ENCODE data around the gene CCL22.

Gene CCL22

DNA sequence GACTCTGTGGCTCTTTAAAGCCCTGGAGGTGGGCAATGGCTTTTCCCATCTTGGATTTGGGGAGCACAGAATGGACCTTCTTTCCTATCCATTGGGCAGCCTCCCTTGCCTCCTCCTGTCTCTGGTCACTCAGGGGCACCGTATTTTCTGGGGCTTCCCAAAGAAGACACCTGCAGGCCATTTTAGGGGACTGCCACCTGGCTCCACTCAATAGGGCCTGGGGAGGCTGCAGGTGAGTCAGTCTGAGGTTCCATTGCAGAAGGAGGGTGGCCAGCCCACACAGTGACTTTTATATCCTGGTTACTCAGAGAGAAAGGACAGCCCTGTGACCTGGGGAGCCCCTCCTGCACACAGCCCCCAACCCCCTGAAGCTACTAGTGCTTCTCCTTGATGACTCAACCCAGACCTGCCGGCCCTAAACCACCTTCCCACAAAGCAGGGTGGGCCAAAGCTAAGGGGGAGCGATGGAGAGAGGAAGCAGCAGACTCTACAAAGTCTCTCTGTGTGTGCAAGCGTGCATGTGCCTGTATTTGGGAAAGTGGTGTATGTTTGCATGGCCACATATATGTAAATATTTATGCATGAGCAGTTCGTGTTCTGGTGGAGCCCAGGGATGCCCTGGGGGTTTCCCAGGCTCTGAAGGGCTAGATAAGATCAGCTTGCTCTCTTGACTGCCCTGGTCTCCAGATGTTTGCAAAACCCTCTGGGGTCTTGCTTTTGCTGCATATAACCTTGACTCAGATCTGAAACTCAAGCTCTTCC lies 18.7 kb downstream of the CCL22 start:
- DNase-seq = no peak

DNA sequence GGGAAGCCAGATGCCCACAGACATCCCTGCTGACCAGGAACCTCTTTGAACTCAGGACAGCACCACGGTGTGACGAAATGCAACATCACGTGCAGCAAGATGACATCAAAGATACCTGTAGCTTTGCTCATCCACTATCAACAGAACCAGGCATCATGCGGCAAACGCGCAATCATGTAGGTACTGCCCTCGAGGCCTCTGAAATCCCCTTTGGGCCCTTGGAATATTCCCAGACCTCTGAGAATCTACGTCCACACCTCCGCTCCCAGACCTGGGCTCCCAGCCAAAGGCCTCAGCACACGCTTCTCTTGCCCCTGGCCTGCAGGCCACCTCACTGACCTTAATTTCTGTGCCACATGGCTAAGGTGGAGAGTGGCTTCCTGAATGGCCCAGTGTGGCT lies 21.0 kb downstream of the CCL22 start:
- DNase-seq = no peak

DNA sequence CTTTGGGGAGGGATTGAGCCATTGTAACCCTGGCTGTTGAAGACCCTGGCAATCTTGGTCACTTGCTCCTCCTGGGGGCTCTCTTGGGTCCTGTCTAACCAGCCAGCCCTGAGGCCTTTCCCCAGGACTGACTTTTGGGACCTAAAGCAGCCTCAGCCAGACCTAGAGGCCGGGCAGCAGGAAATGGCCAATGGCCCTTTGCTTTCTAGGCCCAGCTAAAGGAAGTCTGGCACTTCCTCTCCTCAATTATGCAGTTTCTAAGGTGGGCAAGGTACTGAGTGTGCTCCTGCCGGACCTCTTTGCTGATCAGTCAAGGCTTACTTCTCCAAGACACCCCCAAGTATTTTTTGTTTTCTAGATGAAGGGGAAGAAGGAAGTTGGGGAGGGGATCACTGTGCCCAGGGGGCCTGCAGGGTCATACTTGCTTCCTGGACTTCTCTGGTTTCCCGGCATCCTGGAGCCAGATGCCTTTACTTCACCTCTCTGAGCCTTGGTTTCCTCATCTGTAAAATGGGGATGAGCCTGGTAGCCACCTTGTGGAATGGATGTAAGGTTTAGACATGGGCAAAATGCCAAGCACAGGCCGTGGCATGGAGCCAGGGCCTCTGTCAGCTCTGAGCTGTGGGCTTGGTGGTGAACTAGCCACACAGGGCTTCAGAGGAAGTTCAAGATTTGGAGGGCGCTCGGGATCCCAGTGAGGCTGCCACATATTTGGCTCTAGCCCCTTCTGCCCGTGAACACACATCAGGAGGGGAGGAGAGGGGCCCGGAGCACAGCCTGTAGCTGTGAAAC lies 22.3 kb downstream of the CCL22 start:
- DNase-seq = no peak

DNA sequence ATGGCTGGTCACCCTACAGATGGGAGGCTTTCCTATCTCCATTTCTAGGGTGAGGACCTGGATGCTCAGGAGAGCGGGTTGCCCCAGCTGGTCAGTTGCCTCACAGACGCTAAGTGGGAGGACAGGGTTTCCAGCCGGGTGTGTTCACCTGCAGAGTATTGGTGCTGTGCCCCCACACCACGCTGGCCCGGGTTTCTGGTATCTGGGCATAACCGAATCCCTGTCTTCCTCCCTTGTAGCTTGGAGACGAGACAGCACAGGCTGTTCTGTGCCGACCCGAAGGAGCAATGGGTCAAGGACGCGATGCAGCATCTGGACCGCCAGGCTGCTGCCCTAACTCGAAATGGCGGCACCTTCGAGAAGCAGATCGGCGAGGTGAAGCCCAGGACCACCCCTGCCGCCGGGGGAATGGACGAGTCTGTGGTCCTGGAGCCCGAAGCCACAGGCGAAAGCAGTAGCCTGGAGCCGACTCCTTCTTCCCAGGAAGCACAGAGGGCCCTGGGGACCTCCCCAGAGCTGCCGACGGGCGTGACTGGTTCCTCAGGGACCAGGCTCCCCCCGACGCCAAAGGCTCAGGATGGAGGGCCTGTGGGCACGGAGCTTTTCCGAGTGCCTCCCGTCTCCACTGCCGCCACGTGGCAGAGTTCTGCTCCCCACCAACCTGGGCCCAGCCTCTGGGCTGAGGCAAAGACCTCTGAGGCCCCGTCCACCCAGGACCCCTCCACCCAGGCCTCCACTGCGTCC lies 23.4 kb downstream of the CCL22 start:
- no peak for DNase-seq

DNA sequence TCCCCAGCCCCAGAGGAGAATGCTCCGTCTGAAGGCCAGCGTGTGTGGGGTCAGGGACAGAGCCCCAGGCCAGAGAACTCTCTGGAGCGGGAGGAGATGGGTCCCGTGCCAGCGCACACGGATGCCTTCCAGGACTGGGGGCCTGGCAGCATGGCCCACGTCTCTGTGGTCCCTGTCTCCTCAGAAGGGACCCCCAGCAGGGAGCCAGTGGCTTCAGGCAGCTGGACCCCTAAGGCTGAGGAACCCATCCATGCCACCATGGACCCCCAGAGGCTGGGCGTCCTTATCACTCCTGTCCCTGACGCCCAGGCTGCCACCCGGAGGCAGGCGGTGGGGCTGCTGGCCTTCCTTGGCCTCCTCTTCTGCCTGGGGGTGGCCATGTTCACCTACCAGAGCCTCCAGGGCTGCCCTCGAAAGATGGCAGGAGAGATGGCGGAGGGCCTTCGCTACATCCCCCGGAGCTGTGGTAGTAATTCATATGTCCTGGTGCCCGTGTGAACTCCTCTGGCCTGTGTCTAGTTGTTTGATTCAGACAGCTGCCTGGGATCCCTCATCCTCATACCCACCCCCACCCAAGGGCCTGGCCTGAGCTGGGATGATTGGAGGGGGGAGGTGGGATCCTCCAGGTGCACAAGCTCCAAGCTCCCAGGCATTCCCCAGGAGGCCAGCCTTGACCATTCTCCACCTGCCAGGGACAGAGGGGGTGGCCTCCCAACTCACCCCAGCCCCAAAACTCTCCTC lies 24.1 kb downstream of the CCL22 start:
- DNase-seq = no peak

DNA sequence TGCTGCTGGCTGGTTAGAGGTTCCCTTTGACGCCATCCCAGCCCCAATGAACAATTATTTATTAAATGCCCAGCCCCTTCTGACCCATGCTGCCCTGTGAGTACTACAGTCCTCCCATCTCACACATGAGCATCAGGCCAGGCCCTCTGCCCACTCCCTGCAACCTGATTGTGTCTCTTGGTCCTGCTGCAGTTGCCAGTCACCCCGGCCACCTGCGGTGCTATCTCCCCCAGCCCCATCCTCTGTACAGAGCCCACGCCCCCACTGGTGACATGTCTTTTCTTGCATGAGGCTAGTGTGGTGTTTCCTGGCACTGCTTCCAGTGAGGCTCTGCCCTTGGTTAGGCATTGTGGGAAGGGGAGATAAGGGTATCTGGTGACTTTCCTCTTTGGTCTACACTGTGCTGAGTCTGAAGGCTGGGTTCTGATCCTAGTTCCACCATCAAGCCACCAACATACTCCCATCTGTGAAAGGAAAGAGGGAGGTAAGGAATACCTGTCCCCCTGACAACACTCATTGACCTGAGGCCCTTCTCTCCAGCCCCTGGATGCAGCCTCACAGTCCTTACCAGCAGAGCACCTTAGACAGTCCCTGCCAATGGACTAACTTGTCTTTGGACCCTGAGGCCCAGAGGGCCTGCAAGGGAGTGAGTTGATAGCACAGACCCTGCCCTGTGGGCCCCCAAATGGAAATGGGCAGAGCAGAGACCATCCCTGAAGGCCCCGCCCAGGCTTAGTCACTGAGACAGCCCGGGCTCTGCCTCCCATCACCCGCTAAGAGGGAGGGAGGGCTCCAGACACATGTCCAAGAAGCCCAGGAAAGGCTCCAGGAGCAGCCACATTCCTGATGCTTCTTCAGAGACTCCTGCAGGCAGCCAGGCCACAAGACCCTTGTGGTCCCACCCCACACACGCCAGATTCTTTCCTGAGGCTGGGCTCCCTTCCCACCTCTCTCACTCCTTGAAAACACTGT lies 25.0 kb downstream of the CCL22 start:
- DNase-seq = no peak

DNA sequence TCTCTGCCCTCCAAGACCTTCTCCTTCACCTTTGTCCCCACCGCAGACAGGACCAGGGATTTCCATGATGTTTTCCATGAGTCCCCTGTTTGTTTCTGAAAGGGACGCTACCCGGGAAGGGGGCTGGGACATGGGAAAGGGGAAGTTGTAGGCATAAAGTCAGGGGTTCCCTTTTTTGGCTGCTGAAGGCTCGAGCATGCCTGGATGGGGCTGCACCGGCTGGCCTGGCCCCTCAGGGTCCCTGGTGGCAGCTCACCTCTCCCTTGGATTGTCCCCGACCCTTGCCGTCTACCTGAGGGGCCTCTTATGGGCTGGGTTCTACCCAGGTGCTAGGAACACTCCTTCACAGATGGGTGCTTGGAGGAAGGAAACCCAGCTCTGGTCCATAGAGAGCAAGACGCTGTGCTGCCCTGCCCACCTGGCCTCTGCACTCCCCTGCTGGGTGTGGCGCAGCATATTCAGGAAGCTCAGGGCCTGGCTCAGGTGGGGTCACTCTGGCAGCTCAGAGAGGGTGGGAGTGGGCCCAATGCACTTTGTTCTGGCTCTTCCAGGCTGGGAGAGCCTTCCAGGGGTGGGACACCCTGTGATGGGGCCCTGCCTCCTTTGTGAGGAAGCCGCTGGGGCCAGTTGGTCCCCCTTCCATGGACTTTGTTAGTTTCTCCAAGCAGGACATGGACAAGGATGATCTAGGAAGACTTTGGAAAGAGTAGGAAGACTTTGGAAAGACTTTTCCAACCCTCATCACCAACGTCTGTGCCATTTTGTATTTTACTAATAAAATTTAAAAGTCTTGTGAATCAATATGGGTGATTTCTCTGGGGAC lies 25.9 kb downstream of the CCL22 start:
- no peak for DNase-seq

DNA sequence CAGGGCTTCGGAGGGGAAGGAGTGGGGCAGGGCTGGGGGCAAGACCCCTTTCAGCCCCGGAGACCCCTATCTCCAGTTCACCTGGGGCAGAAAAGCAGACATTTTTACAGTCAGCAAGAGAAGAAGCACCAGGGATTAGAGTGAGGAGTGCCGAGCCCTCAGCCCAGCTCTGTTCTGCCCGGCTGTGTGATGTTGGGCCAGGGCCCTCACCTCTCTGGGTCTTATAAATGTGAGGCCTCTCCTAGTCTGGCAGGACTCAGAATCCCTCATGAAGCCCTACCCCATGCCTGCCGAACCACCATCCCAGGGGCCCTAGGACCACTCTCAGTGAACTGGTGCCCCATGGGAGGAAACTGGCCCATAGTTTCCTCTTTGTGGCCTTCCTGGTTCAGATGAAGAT lies 26.5 kb downstream of the CCL22 start:
- no peak for DNase-seq

DNA sequence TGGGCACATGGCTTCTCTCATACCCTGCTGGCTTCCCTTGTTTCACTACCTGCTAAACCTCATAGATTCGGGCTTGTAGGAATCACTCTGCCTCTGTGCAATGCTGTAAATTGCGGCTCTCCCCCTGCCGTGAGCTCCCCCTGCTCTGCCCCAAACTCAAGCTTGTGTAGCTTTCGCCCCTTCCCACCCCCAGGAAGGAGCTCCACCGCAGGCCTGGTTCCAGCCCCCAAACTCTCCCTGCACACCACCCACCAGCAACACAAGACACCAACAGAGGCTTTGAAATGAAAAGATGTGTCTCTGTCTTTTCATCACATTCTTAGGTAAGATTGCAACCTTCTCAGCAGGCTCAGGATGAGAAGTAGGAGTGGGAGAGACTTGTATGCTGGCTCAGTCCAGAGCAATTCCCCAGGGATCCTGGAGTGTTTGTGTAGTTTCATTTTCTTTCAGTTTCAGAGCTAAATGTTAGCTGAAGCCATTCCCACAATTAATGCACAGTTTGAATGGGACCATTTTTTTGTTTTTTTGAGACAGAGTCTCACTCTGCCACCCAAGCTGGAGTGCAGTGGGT lies 27.9 kb downstream of the CCL22 start:
- DNase-seq = no peak

DNA sequence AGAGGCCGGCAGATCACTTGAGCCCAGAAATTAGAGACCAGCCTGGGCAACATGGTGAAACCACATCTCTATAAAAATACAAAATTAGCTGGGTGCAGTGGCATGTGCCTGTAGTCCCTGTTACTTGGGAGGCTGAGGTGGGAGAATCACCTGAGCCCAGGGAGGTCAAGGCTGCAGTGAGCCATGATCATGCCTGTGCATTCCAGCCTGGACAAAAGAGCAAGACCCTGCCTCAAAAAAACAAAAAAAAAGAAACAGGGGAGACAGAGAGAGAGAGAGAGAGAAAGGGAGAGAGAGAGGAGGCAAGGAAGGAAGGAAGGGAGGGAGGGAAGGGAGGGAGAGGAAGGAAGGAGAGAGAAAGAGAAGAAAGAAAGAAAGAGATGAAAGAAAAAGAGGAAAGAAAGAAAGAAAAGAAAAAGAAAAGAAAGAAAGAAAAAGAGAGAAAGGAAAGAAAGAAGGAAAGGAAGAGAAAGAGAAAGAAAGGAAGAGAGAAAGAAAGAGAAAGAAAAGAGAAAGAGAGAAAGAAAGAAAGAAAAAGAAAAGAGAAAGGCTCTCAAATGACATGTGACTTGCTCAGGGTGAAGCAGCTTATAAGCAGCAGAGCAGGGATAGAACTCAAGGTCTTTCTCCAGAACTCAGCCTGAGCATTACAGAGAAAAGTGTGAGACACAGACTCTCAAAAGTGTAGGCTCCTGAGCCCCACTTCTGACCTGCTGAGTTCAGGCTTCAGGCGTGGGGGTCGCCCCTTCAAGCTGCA lies 29.2 kb downstream of the CCL22 start:
- no peak for DNase-seq

DNA sequence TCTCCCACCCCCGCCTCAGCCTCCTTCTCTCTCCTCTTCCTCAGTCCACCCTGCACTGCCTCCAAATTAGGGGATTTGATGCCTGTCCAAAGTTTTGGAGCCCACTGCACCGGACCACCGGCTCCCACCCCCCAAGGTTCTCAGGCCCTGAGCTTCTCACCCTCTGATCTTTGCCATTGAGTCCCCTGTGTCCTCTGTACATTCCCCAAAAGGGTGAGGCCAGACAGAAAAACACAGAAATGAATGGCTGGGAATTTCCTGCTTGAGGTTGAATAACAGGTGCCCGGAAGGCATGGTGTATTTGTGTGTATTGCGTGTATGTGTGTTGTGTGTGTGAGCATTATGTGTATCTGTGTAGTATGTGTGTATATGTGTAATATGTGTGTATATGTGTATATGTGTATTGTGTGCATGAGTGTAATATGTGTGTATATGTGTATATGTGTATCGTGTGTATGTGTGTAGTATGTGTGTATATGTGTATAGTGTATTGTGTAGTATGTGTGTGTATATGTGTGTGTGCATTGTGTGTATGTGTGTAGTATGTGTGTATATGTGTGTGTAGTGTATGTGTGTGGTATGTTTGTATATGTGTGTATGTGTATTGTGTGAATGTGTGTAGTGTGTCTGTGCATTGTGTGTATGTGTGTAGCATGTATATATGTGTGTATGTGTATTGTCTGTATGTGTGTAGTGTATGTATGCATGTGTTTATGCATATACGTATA lies 29.9 kb downstream of the CCL22 start:
- DNase-seq = no peak

DNA sequence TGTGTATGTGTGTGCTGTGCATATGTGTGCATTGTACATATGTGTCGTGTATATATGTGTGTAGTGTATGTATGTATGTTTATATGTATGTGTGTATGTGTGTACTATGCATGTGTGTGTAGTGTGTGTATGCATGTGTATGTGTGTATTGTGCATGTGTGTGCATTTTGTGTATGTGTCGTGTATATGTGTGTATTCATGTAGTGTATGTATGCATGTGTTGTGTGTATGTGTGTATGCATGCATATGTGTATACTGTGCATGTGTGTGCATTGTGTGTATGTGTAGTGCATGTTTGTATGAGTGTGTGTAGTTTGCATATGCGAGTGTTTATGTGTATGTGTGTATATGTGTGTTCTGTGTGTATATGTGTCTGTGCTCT lies 30.5 kb downstream of the CCL22 start:
- no peak for DNase-seq

DNA sequence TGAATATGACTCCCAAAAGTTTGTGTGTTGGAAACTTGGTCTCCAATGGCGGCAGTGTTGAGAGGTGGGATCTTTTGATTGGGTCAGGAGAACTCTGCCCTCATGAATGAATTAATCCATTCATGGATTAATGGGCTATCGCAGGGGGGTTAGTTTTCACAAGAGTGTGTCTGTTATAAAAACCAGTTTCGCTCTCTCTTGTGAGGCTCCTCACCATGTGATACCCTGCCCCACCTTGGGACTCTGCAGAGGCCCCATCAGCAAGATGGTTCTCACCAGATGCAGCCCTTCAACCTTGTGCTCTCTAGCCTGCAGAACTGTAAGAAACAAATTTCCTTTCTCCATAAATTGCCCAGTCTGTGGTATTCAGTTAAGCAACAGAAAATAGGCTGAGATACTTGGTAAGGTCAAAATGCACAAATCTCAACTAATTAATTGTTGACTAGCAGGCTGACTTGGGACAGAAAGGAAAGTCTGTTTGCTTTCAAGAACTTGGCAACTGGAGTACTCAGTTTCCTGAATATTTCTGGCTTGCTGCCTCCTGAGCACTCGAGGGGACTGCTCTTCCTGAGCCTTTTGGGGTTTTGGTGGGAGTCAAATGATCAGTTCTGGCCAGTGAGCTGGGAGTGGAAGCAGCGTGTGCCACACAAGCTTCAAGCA lies 32.2 kb downstream of the CCL22 start:
- no peak for DNase-seq

DNA sequence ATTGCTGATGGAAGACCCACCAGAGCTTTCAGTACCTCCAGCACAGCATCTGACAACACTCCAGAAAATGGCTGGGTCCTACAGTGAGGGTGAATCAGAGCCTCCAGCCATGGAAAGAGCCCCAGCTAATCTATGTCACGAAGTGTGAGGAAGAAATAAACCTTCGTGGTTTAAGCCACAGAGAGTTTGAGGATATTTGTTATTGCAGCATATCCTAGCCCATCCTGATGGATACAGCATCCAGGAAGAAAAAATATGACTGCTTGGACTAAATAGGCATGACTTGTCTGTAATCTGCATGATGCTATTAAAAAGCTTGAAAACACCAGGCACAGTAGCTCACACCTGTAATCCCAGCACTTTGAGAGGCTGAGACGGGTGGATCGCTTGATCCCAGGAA lies 32.7 kb downstream of the CCL22 start:
- DNase-seq = no peak

DNA sequence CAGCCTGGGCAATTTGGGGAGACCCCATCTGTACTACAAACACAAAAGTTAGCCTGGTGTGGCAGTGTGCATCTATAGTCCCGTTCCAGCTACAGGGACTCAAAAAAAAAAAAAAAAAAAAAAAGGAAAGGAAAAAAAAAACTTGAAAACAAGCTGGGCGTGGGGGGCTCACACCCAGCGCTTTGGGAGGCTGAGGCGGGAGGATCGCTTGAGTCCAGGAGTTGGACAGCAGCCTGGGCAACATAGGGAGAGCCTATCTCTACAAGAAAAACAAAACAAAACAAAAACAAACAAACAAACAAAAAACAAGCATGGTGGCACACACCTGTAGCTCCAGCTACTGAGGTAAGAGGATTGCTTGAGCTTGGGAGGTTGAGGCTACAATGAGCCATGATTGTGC lies 33.1 kb downstream of the CCL22 start:
- no peak for DNase-seq

DNA sequence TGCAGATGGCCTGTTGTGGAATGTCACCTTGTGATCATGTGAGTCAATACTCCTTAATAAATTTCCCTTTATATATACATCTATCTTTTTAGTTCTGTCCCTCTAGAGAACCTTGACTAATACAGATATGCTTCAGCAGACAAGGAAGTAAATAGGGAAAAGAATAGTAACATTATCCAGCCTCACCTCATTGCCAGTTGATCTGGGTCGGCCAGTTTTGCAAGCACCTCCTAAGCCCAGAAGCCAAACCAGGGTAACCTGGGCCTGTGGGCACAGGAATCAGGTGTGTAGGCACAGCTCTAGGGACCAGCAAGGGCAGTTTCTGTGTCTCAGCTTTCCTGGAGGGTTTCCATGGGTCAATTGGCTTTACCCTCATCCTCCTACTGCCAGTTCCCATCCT lies 34.1 kb downstream of the CCL22 start:
- DNase-seq = no peak

DNA sequence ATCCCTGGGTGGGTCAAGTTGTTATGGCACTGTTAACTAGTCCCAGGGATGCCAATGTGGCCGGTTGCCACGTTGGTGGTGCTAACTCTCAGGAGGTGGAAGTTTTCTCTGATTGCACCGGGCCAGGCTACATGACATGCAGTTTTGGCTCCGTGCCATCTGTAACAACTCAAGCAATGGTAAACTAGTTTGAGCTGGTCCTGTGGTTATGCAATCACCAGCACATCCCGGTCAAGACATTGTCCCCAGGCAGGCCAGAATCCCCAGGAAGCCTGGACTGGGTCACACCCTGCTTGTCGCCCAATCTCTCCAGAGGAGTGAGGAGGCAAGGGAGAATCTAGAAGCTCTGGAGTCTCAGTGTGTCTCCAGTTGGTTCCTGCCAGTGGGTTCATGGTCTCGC lies 35.9 kb downstream of the CCL22 start:
- no peak for DNase-seq

DNA sequence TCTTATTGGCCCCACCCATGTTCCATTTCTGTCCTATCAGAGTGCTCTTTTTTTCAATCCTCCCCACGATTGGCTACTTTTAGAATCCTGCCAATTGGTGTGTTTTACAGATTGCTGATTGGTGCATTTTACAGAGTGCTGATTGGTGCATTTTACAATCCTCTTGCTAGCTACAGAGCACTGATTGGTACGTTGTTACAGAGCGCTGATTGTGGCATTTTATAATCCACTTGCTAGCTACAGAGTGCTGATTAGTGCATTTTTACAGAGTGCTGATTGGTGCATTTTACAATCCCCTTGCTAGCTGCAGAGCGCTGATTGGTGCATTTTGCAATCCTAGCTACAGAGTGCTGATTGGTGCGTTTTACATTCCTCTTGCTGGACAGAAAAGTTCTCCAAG lies 36.4 kb downstream of the CCL22 start:
- no peak for DNase-seq

DNA sequence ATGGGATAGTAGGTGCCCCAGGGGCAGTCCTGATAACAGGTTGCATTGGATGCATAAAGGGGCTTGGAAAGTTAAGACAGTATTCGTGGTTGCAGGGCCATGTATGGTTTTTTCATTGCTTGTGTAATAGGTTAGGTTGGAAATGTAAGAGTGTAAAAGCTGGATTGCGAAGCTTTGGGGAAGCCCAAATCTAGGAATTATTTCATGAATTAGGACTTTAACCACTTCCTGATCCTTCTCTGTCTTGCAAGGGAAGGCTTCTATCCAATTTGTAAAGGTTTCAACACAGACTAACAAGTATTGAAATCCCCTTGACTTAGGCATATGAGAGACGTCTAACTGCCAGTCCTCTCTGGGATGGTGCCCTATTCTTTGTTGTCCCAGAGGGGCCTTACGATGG lies 38.2 kb downstream of the CCL22 start:
- DNase-seq = no peak

All from SW 1271 (cell line).